K562 (cell line): ENCODE results near the gene SLC6A7. TPM values are rescaled to one million over a fixed set of nuclear protein-coding genes. Genes with fewer than 3 reads are reported as not detected.

Source experiments
- ATAC-seq: fragments of 200-7000 bp; cut with Tn5 transposase; 3 replicates; pipeline ENCODE4 v1.9.1; 2020; ENCODE audit warnings: moderate library complexity
- BruUV-seq: library from RNA; stranded (reverse); fragments of 400-500 nt; replicated peaks from 2 replicates; lab custom pipeline; 2021; lab: Mats Ljungman, UMichigan
- CTCF ChIA-PET: fragments of 300-600 bp; formaldehyde crosslinking; extraction: SDS; loops from one replicate; lab custom pipeline; 2021; ENCODE audit warnings: low intra/inter-chr PET ratio; lab: Yijun Ruan, JAX
- POLR2A ChIA-PET: fragments of 300-600, 350-650 bp; sonication (Branson Sonifier 250); formaldehyde crosslinking; extraction: SDS; loops from one replicate; lab custom pipeline; 2021; ENCODE audit warnings: antibody characterized with exemption, inconsistent platforms; lab: Yijun Ruan, JAX
- DNase-seq, 4 experiments: peaks; one replicate each; pipeline versions ENCODE4 v3.0.0 to v3.0.0-alpha.2; 2011 to 2018; ENCODE audit warnings: low spot score in 3 of 4, mixed read lengths in 3 of 4; ENCODE audit errors: extremely low read depth in 1 of 4
- FAIRE-seq: peaks from 2 replicates; lab custom pipeline; 2011; peaks lifted over from hg19 to GRCh38; lab: Jason Lieb, UNC
- H2AFZ ChIP-seq: 2 replicates; pipeline ENCODE4 v1.6.0; 2011; ENCODE audit warnings: low read depth, low read length, control low read depth, inconsistent platforms
- H3K27ac ChIP-seq: fragments of 200-600 bp; 3 replicates; pipeline ENCODE4 v1.8.0; 2011; ENCODE audit warnings: low read depth, mild to moderate bottlenecking, control low read depth, inconsistent platforms, low read length, moderate library complexity, mixed read lengths; ENCODE audit errors: extremely low read depth
- H3K27me3 ChIP-seq, 2 experiments: fragments of 300-600 bp in 1 of 2; 2 replicates in 1 of 2; 3 replicates in 1 of 2; pipeline versions ENCODE4 v1.6.0 to v1.8.0; 2011; ENCODE audit warnings: inconsistent platforms in 2 of 2, low read length in 2 of 2, mild to moderate bottlenecking in 1 of 2, mixed read lengths in 1 of 2, moderate library complexity in 1 of 2; ENCODE audit not compliant: control insufficient read depth in 2 of 2, insufficient read depth in 2 of 2
- H3K36me3 ChIP-seq: fragments of 300-600 bp; 3 replicates; pipeline ENCODE4 v1.8.0; 2011; ENCODE audit warnings: mild to moderate bottlenecking, low read length, inconsistent platforms; ENCODE audit not compliant: control insufficient read depth, insufficient read depth
- H3K4me1 ChIP-seq, 2 experiments: fragments of 200-600 bp in 1 of 2; replicated peaks in 1 of 2; 2 replicates in 1 of 2; 3 replicates in 1 of 2; pipeline versions ENCODE4 v1.5.1 to v1.8.0; 2011; ENCODE audit warnings: inconsistent platforms in 2 of 2, low read length in 2 of 2, mild to moderate bottlenecking in 1 of 2, mixed read lengths in 1 of 2, moderate library complexity in 1 of 2; ENCODE audit not compliant: control insufficient read depth in 2 of 2, insufficient read depth in 2 of 2
- H3K4me2 ChIP-seq: 2 replicates; pipeline ENCODE4 v1.6.1; 2011; ENCODE audit warnings: low read length, control low read depth, inconsistent platforms, mixed read lengths; ENCODE audit not compliant: insufficient read depth
- H3K4me3 ChIP-seq: fragments of 200-600 bp; sonication (generic), shearing (Covaris generic); 2 replicates; pipeline ENCODE4 v1.5.1; 2016; ENCODE audit warnings: control low read depth, inconsistent platforms
- H3K79me2 ChIP-seq: fragments of 200-600 bp; 3 replicates; pipeline ENCODE4 v1.8.0; 2011; ENCODE audit warnings: low read length, inconsistent platforms; ENCODE audit not compliant: control insufficient read depth, insufficient read depth
- H3K9ac ChIP-seq, 2 experiments: 2 replicates each; pipeline versions ENCODE4 v1.6.0 to v1.6.1; 2011; ENCODE audit warnings: low read depth in 2 of 2, low read length in 2 of 2, control low read depth in 1 of 2, inconsistent platforms in 1 of 2, mild to moderate bottlenecking in 1 of 2, mixed read lengths in 1 of 2; ENCODE audit not compliant: insufficient read depth in 1 of 2
- H3K9me1 ChIP-seq: one replicate; pipeline ENCODE4 v1.6.0; 2011; ENCODE audit warnings: inconsistent platforms, mild to moderate bottlenecking, low read length, moderate library complexity; ENCODE audit not compliant: control insufficient read depth, insufficient read depth
- H3K9me3 ChIP-seq: replicated peaks from 2 replicates; pipeline ENCODE4 v1.5.1; 2011; ENCODE audit warnings: low read depth, low read length, inconsistent platforms; ENCODE audit not compliant: control insufficient read depth, insufficient read depth
- H4K20me1 ChIP-seq: replicated peaks from 2 replicates; pipeline ENCODE4 v1.6.1; 2011; ENCODE audit warnings: low read length, inconsistent platforms, mixed read lengths; ENCODE audit not compliant: control insufficient read depth, insufficient read depth
- AFF4 ChIP-seq: sonication (generic); formaldehyde crosslinking; IDR thresholded peaks from 2 replicates; pipeline ENCODE4 v1.8.0; 2023; ENCODE audit warnings: mild to moderate bottlenecking, missing genetic modification reagents
- ARID2 ChIP-seq: fragments of 450-650 bp; IDR thresholded peaks from 2 replicates; pipeline ENCODE4 v1.6.1; 2017; ENCODE audit warnings: antibody characterized with exemption, mild to moderate bottlenecking
- CBX8 ChIP-seq: fragments of 200-600 bp; sonication (generic); IDR thresholded peaks from 2 replicates; pipeline ENCODE4 v1.6.1; 2012; ENCODE audit warnings: borderline replicate concordance, mixed run types, low read depth, mild to moderate bottlenecking, moderate library complexity, mixed read lengths, low read length, control low read depth, inconsistent platforms; ENCODE audit not compliant: poor library complexity, severe bottlenecking; ENCODE audit errors: extremely low read depth
- CSDE1 ChIP-seq, 2 experiments: fragments of 450-650 bp; IDR thresholded peaks; 2 replicates each; pipeline ENCODE4 v1.6.1; 2016; ENCODE audit warnings: mild to moderate bottlenecking in 1 of 2
- EP300 ChIP-seq: IDR thresholded peaks from 2 replicates; pipeline ENCODE4 v1.6.1; 2012; ENCODE audit warnings: low read length, improper control_type of control experiment
- FOXM1 ChIP-seq, 2 experiments: fragments of 450-650 bp in 1 of 2; sonication (generic) in 1 of 2; formaldehyde crosslinking in 1 of 2; IDR thresholded peaks; 2 replicates each; pipeline versions ENCODE4 v1.6.1 to v1.9.0; 2017 to 2022; ENCODE audit warnings: low read depth in 2 of 2, mild to moderate bottlenecking in 2 of 2, missing genetic modification reagents in 1 of 2, moderate library complexity in 1 of 2
- HNRNPH1 ChIP-seq: fragments of 200-400 bp; formaldehyde crosslinking; optimal IDR thresholded peaks from 2 replicates; pipeline ENCODE3; 2017; ENCODE audit warnings: low read depth, mild to moderate bottlenecking, low read length, moderate library complexity
- PPARD ChIP-seq: fragments of 250-450 bp; sonication (Bioruptor Pico); IDR thresholded peaks from 2 replicates; pipeline ENCODE4 v1.8.0; 2022; ENCODE audit warnings: inconsistent platforms, mild to moderate bottlenecking, moderate library complexity
- ZNF436 ChIP-seq: fragments of 250-450, 450-650 bp; sonication (Bioruptor Pico); formaldehyde crosslinking; IDR thresholded peaks from 2 replicates; pipeline ENCODE4 v1.7.0; 2020; ENCODE audit warnings: mild to moderate bottlenecking
- ZZZ3 ChIP-seq: fragments of 450-650 bp; IDR thresholded peaks from 2 replicates; pipeline ENCODE4 v1.6.1; 2016; ENCODE audit warnings: antibody characterized with exemption, mild to moderate bottlenecking, moderate library complexity
- WGBS: fragments of 100-300 bp; shearing (Covaris generic); methylation state at CpG from one replicate; pipeline ENCODE4 v1.1.6; 2016; ENCODE audit warnings: low coverage, mixed read lengths; ENCODE audit not compliant: insufficient coverage; ENCODE audit errors: missing lambda C conversion rate; 5-methylcytosine and 5-hydroxymethylcytosine counted together
- in situ Hi-C: fragments of 300-500 bp; cut with MboI; formaldehyde crosslinking; loops from 4 replicates; pipeline ENCODE4 v1.15.0; 2018; ENCODE audit warnings: inconsistent platforms, mixed read lengths
- intact Hi-C: fragments of 100-400 bp; cut with micrococcal nuclease; formaldehyde crosslinking; loops from 2 replicates; pipeline ENCODE4 v1.14.2; 2022
- polyA plus RNA-seq, 8 experiments: library from polyadenylated mRNA; depleted of rRNA in 4 of 8; stranded (reverse) in 5 of 8; unstranded in 3 of 8; fragments of >200 nt; fragmentation: Nextera tagmentation in 2 of 8; fragmentation: Illumina TruSeq in 1 of 8; extraction: Ambion mirVana in 2 of 8; extraction: Trizol in 1 of 8; gene quantifications; 2 replicates each; pipeline versions ENCODE4 v1.2.1 to v1.2.3, GENCODE V29; 2011 to 2014; ENCODE audit warnings: inconsistent platforms in 1 of 8, missing spikeins in 1 of 8
- total RNA-seq, 7 experiments: library from RNA; depleted of rRNA in 6 of 7; stranded (reverse); fragments of >200 nt in 6 of 7; fragmentation: Illumina TruSeq in 2 of 7; extraction: Trizol in 2 of 7; gene quantifications; 2 replicates each; pipeline versions ENCODE4 v1.2.1 to v1.2.3, GENCODE V29; 2011 to 2021; ENCODE audit warnings: low replicate concordance in 1 of 7

Gene SLC6A7
- total and polyA plus RNA-seq, 9 of the 15 experiments (the other 6 are each of a cell fraction or from before 2014, with no cell fraction given), result not detected

GRCh38 chr5:150153957-150154617, 35.8 kb upstream of the SLC6A7 start (continued):
- TF ChIP-seq CBX8 (no peak), ZNF436 (CRISPR knock-in tag) (0 out of 2 replicates have a peak, but pooled peaks have one; percentile 63)

GRCh38 chr5:150154618-150155128, 35.2 kb upstream of the SLC6A7 start:
- Histone ChIP-seq H3K4me2 (no peak overlapping the region), H3K36me3 (no peaks in the 10 kb centered on the region), H2AFZ (no peak overlapping the region), H3K9ac (no peak overlapping the region), H4K20me1 (peaks cover 7% of the 10 kb centered on the region; the same call in 1 of the 2 replicates), H3K27me3 (peaks cover 22 to 48% of the 10 kb centered on the region in 2 experiments; a peak in 4 of 5 replicates), H3K9me3 (no peaks in the 10 kb centered on the region), H3K4me3 (no peak overlapping the region), H3K9me1 (no peaks in the 10 kb centered on the region), H3K4me1 (peaks cover 6 to 12% of the 10 kb centered on the region in 2 experiments; a peak in 4 of 5 replicates), H3K27ac (no peak overlapping the region), H3K79me2 (no peaks in the 10 kb centered on the region)
- in situ Hi-C loops (no loop called here), intact Hi-C loops (no loop called here)
- TF ChIP-seq AFF4 (CRISPR knock-in tag) (no peak), HNRNPH1 (no peak), CSDE1 (IDR thresholded peaks at IDR 0.05) (no peak), PPARD (CRISPR knock-in tag) (no peak), ARID2 (no peak), ZZZ3 (no peak), FOXM1 (IDR thresholded peaks at IDR 0.05; ENCODE audit: low read depth) (no peak), FOXM1 (CRISPR knock-in tag; IDR thresholded peaks at IDR 0.05; ENCODE audit: low read depth) (no peak), EP300 (no peak)
- 5% methylated on average over 6 of the region's 7 CpGs for WGBS
- no peak for FAIRE-seq
- no peak for DNase-seq
- BruUV-seq, result no TSS peak
- ATAC-seq, result no peak
- ChIA-PET POLR2A (interaction anchor here (0.6 to 1.5 kb wide), 3 partner anchors 60 to 896 kb away, joined by 3 read pairs; no protein-coding TSS in a partner anchor), CTCF (no interaction called here)
